GM21515 (cell line): ENCODE results near the gene TCTN1.
"Not testable (repeated sequence)": the region's sequence is repeated elsewhere in the genome, so short reads cannot be mapped to it uniquely, and the experiment has no call there.

ENCODE experiments used
- ATAC-seq: cut with Tn5 transposase; IDR thresholded peaks from one replicate; pipeline ENCODE4 v1.9.1; 2021; ENCODE audit not compliant: unreplicated experiment

TCTN1 gene

DNA sequence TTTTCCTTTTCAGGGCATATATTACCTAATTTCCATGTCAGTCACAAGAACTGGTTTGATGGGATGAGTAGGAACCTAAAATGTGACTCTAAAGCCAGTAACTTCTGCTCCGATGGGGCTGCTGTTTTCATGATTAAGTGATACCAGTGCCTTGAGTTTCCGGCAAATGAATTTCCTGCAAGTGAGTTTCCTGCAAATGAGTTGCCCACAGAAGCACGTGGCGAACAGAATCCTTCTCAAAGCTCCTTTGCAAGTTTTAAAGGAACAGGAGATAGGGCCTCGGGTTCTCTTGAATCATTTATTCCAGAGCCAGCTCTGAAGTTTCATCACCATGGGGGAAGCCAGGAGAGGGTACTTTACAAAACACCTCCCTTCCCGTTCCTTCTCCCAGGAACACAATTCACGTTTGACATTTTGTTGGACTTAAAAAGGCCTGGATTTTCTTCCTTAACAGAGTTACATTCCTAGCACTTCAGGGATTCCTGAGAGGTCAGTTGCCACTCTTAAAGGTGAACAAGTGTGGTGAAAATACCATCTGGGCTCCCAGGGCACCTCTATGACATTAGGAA lies 28.6 kb upstream of the TCTN1 start:
- ATAC-seq, result no peak

DNA sequence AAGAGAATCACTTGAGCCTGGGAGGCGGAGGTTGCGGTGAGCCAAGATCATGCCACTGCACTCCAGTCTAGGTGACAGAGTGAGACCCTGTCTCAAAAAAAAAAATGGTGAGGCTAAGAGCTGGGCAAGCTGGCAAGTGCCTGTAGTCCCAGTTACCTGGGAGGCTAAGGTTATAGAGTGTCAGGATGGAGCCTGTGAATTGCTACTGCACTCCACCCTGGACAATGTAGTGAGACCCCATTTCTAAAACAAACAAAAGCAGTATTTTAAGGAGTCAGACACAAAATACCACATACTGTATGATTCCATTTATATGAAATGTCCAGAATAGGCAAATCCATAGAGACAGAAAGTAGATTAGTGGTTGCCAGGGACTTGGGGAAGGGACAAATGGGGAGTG lies 26.8 kb upstream of the TCTN1 start:
- ATAC-seq, result not testable (repeated sequence)

DNA sequence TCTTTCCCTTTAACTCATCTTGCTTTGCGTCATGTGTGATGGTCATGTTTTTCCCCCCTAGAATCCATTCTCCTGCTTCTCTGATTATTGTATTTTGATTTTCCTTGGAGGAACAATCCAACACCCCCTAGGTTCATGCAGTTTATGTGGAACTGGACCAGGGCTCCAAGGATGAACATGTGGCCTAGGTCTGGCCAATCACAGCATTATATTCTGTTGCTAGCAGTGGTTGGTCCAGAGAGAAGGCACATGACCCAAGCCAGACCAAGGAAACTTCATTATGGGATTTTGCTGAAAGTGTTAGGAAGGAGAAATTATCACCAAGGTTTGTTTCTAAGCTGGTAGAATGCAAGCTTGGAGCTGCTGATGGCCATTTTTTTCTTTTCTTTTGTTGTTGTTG lies 23.9 kb upstream of the TCTN1 start:
- ATAC-seq, result no peak

DNA sequence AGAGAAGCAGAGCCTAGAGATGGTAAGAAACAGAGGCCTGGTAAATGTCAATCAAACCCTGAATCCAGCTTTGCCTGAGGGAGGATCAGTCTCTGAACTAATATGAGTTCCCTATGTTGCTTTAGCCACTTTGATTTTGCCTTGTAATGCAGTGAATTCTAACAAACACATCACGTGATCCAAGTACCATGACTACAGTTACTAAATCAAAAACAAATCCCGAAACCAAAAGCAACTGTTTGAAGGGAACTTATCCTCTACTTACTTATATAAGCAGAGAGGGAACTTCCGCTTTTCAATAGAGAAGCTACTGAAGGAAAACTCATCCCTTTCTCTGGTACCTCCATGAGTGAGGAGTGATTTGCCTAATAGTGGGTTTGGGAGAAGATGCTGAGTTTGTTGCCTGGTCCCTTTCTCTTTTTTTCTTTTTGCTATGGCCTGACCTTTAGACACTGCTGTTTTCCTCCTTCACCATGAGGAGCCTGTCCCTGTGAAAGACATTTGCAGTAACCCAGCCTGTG lies 23.1 kb upstream of the TCTN1 start:
- ATAC-seq, result peak; percentile 76

DNA sequence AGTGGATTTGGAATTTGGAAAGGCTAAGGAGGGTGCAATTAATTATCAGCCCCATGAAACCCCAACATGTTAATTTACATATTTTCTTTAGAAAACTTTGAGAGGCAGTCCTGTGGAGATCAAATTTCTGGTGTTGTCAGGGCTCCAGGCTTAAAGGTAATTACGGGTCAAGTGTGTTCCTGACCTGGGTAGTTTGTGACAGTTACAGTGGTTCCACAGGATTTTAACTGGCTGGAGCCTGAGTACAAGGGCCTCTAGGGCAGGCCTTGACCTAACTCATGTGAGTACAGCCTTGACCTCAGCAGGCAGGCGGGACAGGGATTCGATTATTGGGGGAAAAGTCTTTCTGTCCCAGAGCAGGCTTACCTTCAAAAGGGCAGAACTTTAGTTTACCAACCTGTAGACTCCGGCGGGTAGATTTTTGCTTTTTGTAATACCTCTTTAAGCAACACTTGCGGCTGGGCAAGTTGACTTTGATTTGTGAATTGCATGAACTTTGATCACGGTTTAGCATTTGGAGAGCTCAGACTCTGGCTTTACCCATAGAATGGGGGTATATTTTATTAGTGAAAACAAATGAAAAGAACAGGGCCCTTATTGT lies 22.4 kb upstream of the TCTN1 start:
- ATAC-seq, result peak; percentile 9

DNA sequence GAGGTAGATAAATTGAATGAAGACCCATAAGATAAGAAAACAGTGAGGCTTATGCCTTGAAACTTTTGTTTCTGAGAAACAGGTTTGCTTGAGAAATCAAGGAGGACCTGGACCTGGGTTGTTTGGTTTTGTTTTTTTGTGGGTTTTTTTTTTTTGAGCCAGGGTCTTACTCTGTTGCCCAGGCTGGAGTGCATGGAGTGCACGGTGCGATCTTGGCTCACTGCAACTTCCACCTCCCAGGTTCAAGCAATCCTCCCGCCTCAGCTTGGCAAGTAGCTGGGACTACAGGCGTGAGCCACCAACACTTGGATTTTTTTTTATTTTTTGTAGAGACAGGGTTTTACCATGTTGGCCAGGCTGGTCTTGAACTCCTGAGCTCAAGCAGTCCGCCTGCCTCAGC lies 21.9 kb upstream of the TCTN1 start:
- ATAC-seq, result no peak

DNA sequence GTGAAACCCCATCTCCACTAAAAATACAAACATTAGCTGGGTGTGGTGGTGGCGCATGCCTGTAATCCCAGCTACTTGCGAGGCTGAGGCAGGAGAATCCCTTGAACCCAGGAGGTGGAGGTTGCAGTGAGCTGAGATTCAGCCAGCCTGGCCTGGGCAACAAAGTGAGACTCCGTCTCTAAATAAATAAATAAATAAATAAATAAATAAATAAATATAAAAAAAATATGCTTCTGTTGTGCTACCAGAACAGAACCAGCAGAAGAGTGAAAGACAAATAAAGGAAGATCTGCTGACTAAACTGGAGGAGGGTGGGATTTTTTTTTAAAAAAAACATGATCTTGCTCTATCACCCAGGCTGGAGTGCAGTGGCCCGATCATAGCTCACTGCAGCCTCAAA lies 21.0 kb upstream of the TCTN1 start:
- ATAC-seq, result not testable (repeated sequence)

DNA sequence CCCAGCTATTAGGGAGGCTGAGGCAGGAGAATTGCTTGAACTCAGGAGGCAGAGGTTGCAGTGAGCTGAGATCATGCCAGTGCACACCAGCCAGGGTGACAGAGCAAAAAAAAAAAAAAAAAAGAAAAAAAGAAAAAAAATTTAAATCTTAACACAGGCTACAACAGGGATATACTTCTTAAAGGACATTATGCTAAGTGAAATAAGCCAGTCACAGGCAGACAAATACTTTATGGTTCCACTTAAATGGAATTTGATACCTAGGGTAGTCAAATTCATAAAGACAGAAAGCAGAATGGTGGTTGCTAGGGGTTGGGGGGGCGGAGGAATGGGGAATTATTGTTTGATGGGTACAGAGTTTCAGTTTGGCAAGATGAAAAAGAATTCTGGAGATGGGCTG lies 16.0 kb upstream of the TCTN1 start:
- no peak for ATAC-seq

DNA sequence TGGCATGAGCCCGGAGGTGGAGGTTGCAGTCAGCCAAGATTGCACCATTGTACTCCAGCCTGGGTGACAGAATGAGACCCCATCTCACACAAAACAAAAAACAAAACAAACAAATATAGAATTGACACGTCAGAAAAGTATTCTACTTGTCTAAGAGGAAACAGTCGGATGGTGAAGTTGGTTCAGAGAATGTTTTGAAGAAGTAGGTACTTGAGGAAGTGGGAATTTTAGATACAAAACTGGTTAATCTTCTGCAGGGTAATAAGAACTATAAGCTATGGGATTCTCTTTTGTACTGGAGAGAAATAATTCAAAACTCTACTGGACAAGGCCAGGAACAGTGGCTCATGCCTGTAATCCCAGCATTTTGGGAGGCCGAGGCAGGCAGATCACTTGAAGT lies 14.6 kb upstream of the TCTN1 start:
- ATAC-seq, result no peak

DNA sequence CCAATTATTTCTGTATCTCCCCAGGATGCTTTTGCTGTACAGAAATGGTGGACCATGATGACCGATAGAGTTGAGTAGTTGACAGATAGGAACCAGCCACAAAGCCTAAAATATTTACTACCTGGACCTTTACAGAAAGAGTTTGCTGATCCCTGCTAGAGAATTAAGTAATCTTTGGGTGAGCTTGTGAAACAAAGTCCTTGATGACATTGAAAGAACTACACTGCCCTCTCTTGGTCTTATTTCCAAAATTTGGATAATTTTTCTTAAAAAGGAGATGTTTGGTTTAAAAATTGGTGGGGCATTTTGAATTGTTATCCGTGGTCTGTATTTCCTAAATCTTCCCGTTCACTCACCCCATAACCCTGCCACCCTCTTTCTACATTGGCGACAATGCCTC lies 13.7 kb upstream of the TCTN1 start:
- no peak for ATAC-seq

DNA sequence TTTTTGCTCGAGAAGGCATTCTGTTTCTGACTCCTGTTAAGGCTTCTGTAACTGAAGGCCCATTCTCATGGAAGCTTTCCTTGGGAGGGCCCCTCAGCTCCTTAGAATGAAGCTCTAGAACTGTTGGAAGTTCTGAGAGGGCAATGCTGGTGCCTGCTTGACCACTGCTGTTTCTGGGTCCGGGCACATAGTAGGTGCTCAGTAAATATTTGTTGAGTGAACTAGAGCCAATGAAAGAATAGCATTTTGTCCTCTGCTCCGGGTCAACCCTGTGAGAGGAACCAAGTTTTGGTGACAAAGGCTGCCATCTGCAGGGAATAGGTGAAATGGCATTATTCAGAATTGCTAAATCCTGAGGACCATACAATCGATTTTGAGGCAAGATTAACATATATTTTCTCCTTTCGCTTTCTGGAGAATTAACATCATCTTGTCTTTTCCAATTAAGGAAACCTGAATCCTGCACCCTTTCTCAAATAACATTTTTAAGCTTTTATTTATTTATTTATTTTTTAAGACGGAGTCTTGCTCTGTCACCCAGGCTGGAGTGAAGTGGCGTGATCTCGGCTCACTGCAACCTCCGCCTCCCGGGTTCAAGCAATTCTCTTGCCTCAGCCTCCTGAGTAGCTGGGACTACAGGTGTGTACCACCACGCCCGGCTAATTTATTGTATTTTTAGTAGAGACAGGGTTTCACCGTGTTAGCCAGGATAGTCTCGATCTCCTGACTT lies 11.7 kb upstream of the TCTN1 start:
- not testable (repeated sequence) for ATAC-seq

DNA sequence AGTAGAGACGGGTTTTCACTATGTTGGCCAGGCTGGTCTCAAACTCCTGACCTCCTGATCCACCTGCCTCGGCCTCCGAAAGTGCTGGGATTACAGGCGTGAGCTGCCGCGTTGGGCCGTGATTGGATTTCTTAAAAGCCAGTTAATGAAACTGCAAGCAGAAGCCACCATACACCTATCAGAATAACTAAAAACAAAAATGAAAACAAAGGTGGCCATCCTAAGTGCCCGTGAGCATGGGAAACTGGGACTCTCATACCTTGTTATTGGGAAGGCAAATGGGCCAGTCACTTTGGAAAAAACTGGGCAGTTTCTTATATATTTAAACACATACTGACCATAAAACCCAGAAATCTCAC lies 7.7 kb upstream of the TCTN1 start:
- ATAC-seq, result no peak

DNA sequence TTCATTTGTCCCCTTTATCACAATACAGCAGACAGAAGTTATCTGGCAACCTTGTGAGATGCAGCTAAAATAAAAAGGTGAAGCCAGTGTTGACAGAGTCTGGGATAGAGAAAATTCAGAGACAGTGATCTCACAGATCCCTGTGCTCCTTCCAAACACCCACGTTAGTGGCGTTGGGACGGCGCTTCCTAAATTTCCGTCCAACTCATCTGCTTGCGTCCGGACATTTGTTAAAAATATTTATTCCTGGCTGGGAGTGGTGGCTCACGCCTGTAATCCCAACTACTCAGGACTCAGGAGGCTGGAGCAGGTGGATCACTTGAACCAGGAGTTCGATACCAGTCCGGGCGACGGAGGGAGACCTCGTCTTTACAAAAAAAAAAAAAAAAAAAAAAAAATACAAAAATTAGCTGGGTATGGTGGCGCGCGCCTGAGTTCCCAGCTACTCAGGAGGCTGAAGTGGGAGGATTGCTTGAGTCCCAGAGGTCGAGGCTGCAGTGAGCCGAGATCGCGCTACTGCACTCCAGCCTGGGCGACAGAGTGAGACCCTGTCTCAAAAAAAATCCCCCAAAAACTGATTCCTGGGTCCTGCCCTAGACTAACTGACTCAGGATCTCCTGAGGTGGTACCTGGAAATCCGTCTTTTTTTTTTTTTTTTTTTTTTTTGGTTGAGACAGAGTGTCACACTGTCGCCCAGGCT lies 708 bp upstream of the TCTN1 start:
- ATAC-seq, result no peak

DNA sequence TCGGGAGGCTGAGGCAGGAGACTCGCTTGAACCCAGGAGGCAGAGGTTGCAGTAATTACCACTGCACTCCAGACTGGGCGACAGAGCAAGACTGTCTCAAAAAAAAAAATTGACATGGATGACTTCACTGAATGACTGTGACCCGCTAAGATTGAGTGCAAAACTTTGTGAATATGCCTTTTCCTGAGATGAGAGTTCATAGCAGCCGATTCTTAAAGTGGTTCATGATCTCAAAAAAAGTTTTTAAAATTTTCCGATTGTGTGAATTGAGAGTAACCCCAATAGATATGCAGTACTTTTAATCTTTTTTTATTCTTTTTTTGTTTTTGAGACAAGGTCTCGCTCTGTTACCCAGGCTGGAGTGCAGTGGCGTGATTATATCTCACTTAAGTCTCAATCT lies 1.2 kb downstream of the TCTN1 start:
- no peak for ATAC-seq

DNA sequence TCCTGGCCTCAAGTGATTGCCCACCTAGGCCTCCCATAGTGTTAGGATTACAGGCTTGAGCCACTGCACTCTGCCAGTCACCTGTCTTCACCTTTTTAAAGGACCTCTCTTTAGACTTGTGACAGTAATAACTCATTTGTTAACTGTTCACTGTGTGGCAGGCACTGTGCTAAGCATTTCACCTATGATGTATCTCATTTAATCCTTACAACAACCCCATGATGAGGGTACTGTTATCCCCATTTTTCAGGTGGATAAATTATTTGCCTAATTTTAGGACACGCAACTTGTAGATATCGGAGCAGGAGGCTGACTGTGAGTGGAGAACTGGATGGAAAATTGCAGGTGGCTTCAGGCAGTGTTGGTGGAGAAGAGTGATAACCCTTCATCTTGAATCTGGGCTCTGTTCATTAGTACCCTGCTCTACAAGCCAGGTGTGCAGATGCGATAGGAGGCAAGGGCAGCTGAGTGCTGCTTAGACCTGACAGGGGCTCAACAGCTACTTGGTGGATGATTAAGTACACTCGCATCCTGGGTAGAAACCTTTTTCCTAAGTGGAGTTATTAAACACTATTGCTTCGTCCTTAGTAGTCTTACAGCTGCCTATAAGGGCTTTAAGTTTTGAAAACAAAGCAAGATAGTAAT lies 2.7 kb downstream of the TCTN1 start:
- ATAC-seq, result no peak

DNA sequence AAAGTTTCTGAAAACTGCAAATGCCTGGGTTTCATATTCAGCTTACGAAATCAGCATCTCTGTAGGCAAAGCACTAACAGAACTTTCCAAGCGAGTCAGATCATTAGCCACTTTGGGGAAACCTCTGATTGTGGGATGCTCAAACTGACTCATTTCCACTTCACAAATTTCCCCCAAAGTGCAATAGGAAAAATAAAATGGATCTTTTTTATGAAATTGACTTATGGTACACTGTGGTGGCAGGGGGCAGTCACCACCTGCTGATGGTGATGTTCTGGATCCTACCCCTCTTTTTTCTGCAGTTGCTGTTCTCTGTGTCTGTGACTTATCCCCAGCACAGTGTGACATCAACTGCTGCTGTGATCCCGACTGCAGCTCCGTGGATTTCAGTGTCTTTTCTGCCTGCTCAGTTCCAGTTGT lies 5.6 kb downstream of the TCTN1 start:
- ATAC-seq, result peak; percentile 55

DNA sequence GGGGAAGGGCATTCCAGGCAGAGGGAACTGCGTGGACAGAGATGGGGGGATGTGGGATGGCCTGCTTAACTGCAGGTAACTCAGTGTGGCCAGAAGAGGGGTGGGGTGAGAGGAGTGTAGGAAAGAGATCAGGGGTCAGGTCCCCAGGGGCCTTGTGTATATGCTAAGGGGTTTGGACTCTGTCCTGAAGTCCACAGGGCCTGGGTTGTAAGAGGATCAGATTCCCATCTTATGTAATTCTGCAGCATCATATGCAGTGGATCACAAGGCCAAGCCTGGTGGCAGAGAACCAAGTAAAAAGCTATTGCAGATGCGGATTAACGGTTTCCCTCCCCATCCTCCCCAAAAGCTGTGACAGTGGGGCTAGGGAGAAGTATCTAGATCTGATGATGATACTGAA lies 8.7 kb downstream of the TCTN1 start:
- ATAC-seq, result no peak

DNA sequence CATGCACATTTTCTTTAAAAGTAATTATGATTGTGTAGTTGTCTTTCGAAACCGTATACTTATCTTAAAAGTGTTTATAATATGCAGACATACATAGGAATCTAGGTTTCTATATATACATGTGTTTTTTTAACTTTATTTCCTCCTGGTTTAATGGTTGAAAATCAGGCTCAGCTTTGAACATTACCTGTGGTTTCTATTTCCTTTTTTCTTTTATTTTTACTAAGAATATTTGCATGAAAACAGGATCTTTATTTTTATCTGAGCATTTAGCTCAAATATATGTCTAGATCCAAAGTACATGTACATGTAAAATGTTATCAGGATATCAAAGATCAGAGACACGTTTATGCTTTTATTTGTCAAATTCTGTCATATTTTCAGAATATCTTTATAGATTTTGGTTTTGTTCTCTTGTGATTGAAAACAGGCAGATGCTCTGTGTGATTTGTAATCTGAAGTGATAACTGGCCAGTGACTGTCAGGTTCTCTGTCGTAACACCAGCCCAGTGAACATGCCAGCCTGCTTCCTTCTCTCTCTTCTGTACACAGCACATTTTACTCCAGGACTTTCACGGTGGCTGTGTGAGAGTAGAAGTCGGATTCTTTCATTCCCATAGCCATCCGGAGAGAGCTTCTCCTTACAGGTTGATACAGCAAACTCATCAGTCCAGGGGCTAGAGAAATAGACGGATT lies 13.7 kb downstream of the TCTN1 start:
- ATAC-seq, result no peak

DNA sequence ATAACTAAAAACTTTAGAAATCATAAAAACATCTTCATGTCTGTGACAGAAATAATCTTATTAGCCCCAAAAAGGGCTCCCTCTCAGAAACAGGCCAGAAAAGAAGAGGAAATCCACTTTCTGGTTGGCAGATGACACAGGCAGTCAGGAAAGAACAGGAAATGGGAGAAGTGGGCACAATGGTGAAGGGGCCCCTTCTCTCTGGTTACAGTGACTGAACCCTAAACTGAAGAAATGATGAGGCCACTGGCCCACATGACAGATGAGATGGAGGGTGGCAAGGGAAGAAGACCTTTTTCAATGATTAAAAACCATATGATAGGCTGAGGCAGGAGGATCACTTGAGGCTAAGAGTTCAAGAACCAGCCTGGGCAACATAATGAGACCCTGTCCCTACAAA lies 21.1 kb downstream of the TCTN1 start:
- ATAC-seq, result no peak

DNA sequence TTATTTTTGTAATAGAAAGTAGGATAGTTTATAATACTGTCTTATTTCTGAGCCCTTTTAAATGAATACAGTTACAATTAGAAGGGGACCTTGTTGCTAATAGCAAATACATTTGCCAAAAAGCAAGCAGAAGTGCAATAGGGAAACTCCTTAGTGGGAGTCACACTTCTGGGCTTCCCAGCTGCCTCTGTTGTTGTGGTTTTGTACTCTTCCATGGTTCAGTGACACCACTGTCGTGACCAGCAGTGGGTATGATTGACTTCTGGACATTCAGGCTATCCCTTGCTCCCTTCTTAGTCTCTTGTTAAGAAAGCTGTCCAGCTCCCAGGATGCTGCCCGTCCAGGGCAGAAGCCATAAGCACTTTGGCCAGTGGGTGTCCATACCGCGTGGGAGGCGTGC lies 22.6 kb downstream of the TCTN1 start:
- ATAC-seq, result no peak
